Large intestine (tissue), 3 donors: Measurements from ENCODE around the gene EBF3. TPM values are rescaled to one million over a fixed set of nuclear protein-coding genes. Genes with fewer than 3 reads are reported as not detected.

Source experiments
- DNase-seq, 2 donors: peaks; one replicate each; pipeline versions ENCODE4 v3.0.0 to v3.0.0-alpha.2; 2013
- H3K27ac ChIP-seq: one replicate; pipeline ENCODE4 v1.5.1; 2013; ENCODE audit warnings: low read length
- H3K27me3 ChIP-seq: 2 replicates; pipeline ENCODE4 v1.6.1; 2013; ENCODE audit warnings: low read length; ENCODE audit not compliant: control insufficient read depth, insufficient read depth
- H3K36me3 ChIP-seq: 2 replicates; pipeline ENCODE4 v1.6.1; 2013; ENCODE audit warnings: low read length; ENCODE audit not compliant: control insufficient read depth, insufficient read depth
- H3K4me1 ChIP-seq: one replicate; pipeline ENCODE4 v1.6.1; 2013; ENCODE audit warnings: low read length; ENCODE audit not compliant: control insufficient read depth, insufficient read depth
- H3K4me3 ChIP-seq: one replicate; pipeline ENCODE4 v1.5.1; 2013; ENCODE audit warnings: low read length
- H3K9me3 ChIP-seq: one replicate; pipeline ENCODE4 v1.6.1; 2013; ENCODE audit warnings: mild to moderate bottlenecking, low read depth, low read length, moderate library complexity; ENCODE audit not compliant: control insufficient read depth
- WGBS: methylation state at CpG from one replicate; pipeline ENCODE4 v1.1.5; 2013; ENCODE audit warnings: low lambda C conversion rate; ENCODE audit not compliant: insufficient coverage; 5-methylcytosine and 5-hydroxymethylcytosine counted together
- polyA plus RNA-seq: library from polyadenylated mRNA; unstranded; fragments of 120-200 nt; gene quantifications from one replicate; pipeline ENCODE4 v1.2.1, GENCODE V29; 2013

EBF3 gene
- polyA plus RNA-seq, 1 donor = 7.5 TPM

- Histone ChIP-seq H3K4me3 (no peak overlapping the region), H3K27me3 (peaks cover 50% of the 10 kb centered on the region), H3K9me3 (no peaks in the 10 kb centered on the region), H3K27ac (no peak overlapping the region), H3K4me1 (peaks cover 2% of the 10 kb centered on the region), H3K36me3 (no peaks in the 10 kb centered on the region)
- WGBS = no CpG with 5 or more reads among the region's 30 CpGs
- DNase-seq = no peak
These were observed 12.7 kb downstream of the EBF3 start for GRCh38 chr10:129951101-129951969.

DNA sequence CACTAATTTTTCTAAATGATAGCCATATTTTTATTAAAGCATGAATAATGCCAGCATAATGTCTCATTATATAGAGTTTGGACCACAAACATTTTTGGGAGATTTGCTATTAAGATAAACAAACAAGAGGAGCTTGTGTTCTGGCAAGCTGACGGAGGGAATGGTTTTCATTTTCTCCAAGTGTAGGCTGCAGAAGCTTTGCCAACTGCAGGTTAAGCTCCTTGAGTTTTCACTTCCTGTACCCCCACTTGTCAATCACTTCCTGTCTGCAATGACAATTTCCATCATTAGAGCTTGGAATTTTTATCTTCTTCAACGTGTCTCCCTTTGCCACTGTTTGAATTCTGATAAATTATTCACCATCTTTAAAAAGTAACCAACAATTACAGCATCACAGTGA, 13.4 kb downstream of the EBF3 start:
- Histone ChIP-seq H3K9me3 (no peaks in the 10 kb centered on the region), H3K27me3 (peaks cover 47% of the 10 kb centered on the region), H3K36me3 (no peaks in the 10 kb centered on the region), H3K4me3 (no peak overlapping the region), H3K4me1 (no peaks in the 10 kb centered on the region), H3K27ac (no peak overlapping the region)
- WGBS = 50% methylated on average over 2 of the region's 2 CpGs
- no peak for DNase-seq

- no peak for DNase-seq
- no peaks in the 10 kb centered on the region for H3K9me3 ChIP-seq
- H3K27me3 ChIP-seq = peaks cover 46% of the 10 kb centered on the region
- no peak overlapping the region for H3K27ac ChIP-seq
- no peaks in the 10 kb centered on the region for H3K36me3 ChIP-seq
- no peaks in the 10 kb centered on the region for H3K4me1 ChIP-seq
- H3K4me3 ChIP-seq = no peak overlapping the region
- no CpG with 5 or more reads among the region's 16 CpGs for WGBS
These were observed 14.2 kb downstream of the EBF3 start for GRCh38 chr10:129949891-129950291.

GRCh38 chr10:129949411-129949810, 14.7 kb downstream of the EBF3 start:
- Histone ChIP-seq H3K27me3 (peaks cover 43% of the 10 kb centered on the region), H3K4me3 (no peak overlapping the region), H3K27ac (no peak overlapping the region), H3K4me1 (no peaks in the 10 kb centered on the region), H3K9me3 (no peaks in the 10 kb centered on the region), H3K36me3 (no peaks in the 10 kb centered on the region)
- WGBS = no CpG with 5 or more reads among the region's 9 CpGs
- DNase-seq = no peak

DNA sequence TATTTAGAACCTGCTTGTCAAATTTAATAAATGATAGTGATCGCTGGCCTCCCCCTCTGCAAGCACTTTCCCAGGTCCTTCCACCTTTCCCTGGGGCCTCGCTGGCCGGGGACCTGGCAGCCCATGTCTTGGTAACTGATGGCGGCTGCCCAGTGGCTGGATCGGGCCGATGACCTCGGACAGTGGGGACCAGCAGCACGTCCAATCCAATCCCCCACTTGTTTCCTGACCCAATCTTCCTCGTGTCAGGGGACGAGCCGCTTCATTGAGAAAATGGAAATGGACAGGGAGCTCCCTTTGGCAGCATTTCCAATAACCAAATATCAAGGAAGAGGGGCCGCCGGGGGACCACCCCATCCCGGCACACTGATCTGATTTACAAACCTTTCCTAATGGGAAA, 17.2 kb downstream of the EBF3 start:
- Histone ChIP-seq H3K27me3 (peaks cover 25% of the 10 kb centered on the region), H3K36me3 (no peaks in the 10 kb centered on the region), H3K27ac (no peak overlapping the region), H3K9me3 (no peaks in the 10 kb centered on the region), H3K4me1 (no peaks in the 10 kb centered on the region), H3K4me3 (no peak overlapping the region)
- no CpG with 5 or more reads among the region's 14 CpGs for WGBS
- DNase-seq = no peak

DNA sequence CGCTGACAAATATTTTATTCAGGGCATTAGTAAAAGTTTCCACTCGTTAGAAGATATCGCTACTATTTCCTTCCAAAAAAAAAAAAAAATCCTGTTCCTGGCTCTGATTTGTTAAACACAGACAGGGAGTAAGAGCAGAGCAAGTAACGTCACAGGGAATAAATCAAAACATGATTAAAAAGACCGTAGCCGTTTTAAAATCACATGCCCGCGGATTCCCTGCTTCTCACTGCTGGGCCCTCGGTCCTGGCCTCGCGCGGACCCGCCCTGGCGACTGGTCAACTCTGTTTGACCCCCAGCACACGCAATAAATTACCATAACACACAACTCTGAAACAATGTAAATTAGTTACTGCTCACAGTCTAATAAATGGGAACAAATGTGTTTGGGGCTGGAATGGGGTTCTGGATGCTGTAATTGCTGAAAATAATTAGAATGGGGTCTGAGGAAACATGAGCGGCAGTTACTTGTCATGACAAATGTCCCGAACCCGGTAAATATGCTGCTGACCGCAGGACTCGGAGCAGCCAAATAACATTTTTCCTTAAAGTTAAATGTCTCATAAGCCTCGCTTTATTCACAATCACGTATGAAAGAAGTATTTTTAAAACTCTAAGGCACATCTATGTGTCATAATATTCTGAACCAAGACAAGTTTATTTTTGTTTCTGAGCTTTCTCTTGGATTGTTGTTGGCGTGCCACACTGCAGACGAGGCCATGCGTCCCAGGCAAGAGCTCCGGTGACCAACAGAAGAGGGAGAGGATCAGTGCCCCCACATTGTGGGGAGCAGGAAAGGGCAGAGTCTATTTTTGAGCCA, 17.9 kb downstream of the EBF3 start:
- H3K36me3 ChIP-seq = no peaks in the 10 kb centered on the region
- no peak overlapping the region for H3K4me3 ChIP-seq
- no peaks in the 10 kb centered on the region for H3K4me1 ChIP-seq
- no peaks in the 10 kb centered on the region for H3K9me3 ChIP-seq
- peaks cover 19% of the 10 kb centered on the region for H3K27me3 ChIP-seq
- no peak overlapping the region for H3K27ac ChIP-seq
- 58% methylated on average over 4 of the region's 26 CpGs for WGBS
- DNase-seq = no peak

DNA sequence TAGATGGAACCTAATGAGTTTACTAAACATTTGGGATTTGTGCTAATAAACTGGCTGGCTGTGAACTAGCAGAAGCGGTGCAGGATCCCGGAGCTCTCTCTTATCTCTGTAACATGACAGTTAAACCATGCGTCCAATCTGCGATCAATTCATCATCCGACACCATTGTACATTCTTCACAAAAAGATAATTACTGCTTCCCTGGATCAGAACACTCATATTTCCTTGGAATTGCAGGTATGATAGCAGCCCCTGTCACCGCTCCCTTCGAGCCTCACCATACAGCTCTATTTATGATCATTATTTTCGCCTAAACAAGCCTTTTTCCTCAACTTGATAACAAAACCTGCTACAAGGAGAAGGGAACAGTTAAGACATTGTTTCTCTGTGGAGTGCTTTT, 18.5 kb downstream of the EBF3 start:
- no peak for DNase-seq
- H3K4me3 ChIP-seq = no peak overlapping the region
- H3K27ac ChIP-seq = no peak overlapping the region
- no peaks in the 10 kb centered on the region for H3K9me3 ChIP-seq
- H3K27me3 ChIP-seq = peaks cover 15% of the 10 kb centered on the region
- WGBS = 81% methylated on average over 3 of the region's 8 CpGs
- no peaks in the 10 kb centered on the region for H3K36me3 ChIP-seq
- H3K4me1 ChIP-seq = no peaks in the 10 kb centered on the region

- no peak overlapping the region for H3K4me3 ChIP-seq
- WGBS = no CpG with 5 or more reads among the region's 6 CpGs
- DNase-seq = no peak
- H3K27ac ChIP-seq = no peak overlapping the region
- peaks cover 14% of the 10 kb centered on the region for H3K27me3 ChIP-seq
- no peaks in the 10 kb centered on the region for H3K36me3 ChIP-seq
- no peaks in the 10 kb centered on the region for H3K9me3 ChIP-seq
- H3K4me1 ChIP-seq = no peaks in the 10 kb centered on the region
These were observed 19.0 kb downstream of the EBF3 start for GRCh38 chr10:129945064-129945463.

DNA sequence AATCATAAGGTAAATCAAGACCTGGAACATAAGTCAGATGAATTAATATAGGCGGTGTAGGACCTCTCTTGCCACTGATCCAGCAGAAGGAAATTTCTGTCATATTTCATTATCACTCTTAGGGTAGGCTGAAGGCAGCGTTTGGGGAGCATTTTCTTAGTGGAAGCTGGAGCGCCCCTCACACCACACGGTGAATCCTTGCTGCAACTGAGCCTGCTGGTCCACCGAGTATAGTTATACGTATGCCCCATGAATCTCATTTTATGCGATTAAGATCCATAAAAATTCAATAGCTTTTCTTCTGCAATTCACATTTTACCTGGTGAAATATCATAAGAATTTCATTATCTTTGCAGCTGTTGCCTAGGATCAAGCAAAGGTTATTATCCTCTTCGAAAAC, 19.6 kb downstream of the EBF3 start:
- no peak for DNase-seq
- peaks cover 9% of the 10 kb centered on the region for H3K27me3 ChIP-seq
- WGBS = 100% methylated on average over 2 of the region's 8 CpGs

GRCh38 chr10:129942936-129943715, 20.9 kb downstream of the EBF3 start:
- Histone ChIP-seq H3K27ac (no peak overlapping the region), H3K27me3 (peaks cover 2% of the 10 kb centered on the region), H3K36me3 (no peaks in the 10 kb centered on the region), H3K4me1 (no peaks in the 10 kb centered on the region), H3K4me3 (no peak overlapping the region), H3K9me3 (no peaks in the 10 kb centered on the region)
- WGBS = 20% methylated on average over 1 of the region's 12 CpGs
- no peak for DNase-seq

More for the DNA sequence above, 19.6 kb downstream of the EBF3 start:
- Histone ChIP-seq H3K36me3 (no peaks in the 10 kb centered on the region), H3K9me3 (no peaks in the 10 kb centered on the region), H3K27ac (no peak overlapping the region), H3K4me1 (no peaks in the 10 kb centered on the region), H3K4me3 (no peak overlapping the region)
